Activated CD4-positive, CD25-positive, alpha-beta regulatory T cell (primary cell): ENCODE measurements around the gene COA8.

Experiments
- DNase-seq, 4 experiments: peaks; one replicate each; lab custom pipeline; 2025; lab: John Stamatoyannopoulos, UW

The COA8 gene

GRCh38 chr14:103562429-103563225, at the start of gene COA8, which contains the start of gene BAG5:
COA8 (plus strand) TSS chr14:103562960; CDS start chr14:103563002, 42 bp downstream.
BAG5 (minus strand) TSS chr14:103562657; CDS start chr14:103561164, 1,493 bp downstream.
- peak; percentile 72 to 84 (median 76) for DNase-seq

GRCh38 chr14:103514596-103515421, 48.0 kb upstream of the COA8 start:
- no peak for DNase-seq

GRCh38 chr14:103516426-103517173, 46.2 kb upstream of the COA8 start:
- no peak for DNase-seq

- no peak for DNase-seq
These were observed 45.6 kb upstream of the COA8 start for GRCh38 chr14:103517174-103517566.

- DNase-seq, result no peak
These were observed 44.9 kb upstream of the COA8 start for GRCh38 chr14:103517721-103518421.

GRCh38 chr14:103518422-103519042, 44.2 kb upstream of the COA8 start:
- peak in 3 of 4 experiments; percentile 25 to 40 (median 33) for DNase-seq

GRCh38 chr14:103519043-103519836, 43.5 kb upstream of the COA8 start:
- DNase-seq, result no peak

- no peak for DNase-seq
These were observed 42.9 kb upstream of the COA8 start for GRCh38 chr14:103519837-103520212.

GRCh38 chr14:103520269-103520656, 42.5 kb upstream of the COA8 start:
- DNase-seq, result no peak

GRCh38 chr14:103520657-103521437, 41.9 kb upstream of the COA8 start:
- DNase-seq, result peak in 2 of 4 experiments; percentile 48 to 50

GRCh38 chr14:103521438-103521950, 41.3 kb upstream of the COA8 start:
- DNase-seq, result no peak

GRCh38 chr14:103521951-103522563, 40.7 kb upstream of the COA8 start:
- no peak for DNase-seq

- no peak for DNase-seq
These were observed 39.8 kb upstream of the COA8 start, which contains the start of gene CKB for GRCh38 chr14:103522649-103523574. CKB (minus strand) TSS chr14:103522830; CDS start chr14:103522493, 337 bp downstream.

GRCh38 chr14:103523575-103523954, 39.2 kb upstream of the COA8 start:
- no peak for DNase-seq

- no peak for DNase-seq
These were observed 38.5 kb upstream of the COA8 start for GRCh38 chr14:103524002-103524935.
